ENCODE data around the gene HAGHL.

HAGHL gene

DNA sequence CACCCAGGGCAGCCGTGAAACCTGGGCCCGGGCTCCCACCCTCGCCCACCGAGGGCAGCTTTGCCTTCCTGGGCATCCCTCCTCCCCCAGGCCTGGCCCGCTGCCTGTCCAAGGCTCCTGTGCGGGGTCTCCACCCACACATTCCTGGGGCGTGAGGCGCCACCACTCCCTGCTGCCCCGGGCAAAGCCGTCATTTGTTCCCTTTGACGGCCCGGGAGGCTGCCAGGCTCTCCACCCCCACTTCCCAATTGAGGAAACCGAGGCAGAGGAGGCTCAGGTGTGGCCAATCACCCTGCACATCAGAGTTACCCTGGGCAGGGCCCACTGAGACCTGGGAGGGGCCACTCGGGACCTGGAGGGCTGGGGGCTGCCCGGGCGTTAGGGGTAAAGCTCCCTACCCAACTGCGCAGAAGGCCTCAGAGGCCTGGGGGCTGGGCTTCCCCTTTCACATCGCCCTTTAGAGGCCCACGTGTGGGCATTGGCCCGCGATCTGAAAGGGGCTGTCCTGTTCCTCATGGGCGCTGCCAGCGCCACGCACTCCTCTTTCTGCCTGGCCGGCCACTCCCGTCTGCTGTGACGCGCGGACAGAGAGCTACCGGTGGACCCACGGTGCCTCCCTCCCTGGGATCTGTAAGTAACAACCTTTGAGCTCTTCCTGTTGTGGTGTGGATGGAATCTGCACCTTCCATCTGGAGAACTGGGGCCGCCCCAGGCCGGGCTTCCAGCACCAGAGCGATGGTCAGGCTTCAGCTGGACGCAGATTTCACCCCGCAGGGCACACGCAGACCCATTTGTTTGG is 33.8 kb downstream of the HAGHL start, which contains the start of gene MSLN:
Gene MSLN (plus strand): TSS at position 190 of the 799 bp plus-strand sequence. CDS start 1,947 bp downstream, outside the sequence.
- Histone ChIP-seq H3K4me1 (ENCODE audit: control insufficient read depth, insufficient read depth, low read length) (peaks cover 6% of the 10 kb centered on the region), H3K4me2 (ENCODE audit: low read length) (no peak within 1 kb of the TSS), H3K27me3 (ENCODE audit: control insufficient read depth, insufficient read depth, low read length) (peaks cover 3% of the 10 kb centered on the region), H3K36me3 (ENCODE audit: insufficient read depth, low read length) (no peaks in the 10 kb centered on the region), H3K4me3 (ENCODE audit: low read length) (no peak within 1 kb of the TSS), H3K9ac (ENCODE audit: low read depth, low read length) (no peak within 1 kb of the TSS), H3K9me3 (replicated peaks; ENCODE audit: low read length) (no peaks in the 10 kb centered on the region)

DNA sequence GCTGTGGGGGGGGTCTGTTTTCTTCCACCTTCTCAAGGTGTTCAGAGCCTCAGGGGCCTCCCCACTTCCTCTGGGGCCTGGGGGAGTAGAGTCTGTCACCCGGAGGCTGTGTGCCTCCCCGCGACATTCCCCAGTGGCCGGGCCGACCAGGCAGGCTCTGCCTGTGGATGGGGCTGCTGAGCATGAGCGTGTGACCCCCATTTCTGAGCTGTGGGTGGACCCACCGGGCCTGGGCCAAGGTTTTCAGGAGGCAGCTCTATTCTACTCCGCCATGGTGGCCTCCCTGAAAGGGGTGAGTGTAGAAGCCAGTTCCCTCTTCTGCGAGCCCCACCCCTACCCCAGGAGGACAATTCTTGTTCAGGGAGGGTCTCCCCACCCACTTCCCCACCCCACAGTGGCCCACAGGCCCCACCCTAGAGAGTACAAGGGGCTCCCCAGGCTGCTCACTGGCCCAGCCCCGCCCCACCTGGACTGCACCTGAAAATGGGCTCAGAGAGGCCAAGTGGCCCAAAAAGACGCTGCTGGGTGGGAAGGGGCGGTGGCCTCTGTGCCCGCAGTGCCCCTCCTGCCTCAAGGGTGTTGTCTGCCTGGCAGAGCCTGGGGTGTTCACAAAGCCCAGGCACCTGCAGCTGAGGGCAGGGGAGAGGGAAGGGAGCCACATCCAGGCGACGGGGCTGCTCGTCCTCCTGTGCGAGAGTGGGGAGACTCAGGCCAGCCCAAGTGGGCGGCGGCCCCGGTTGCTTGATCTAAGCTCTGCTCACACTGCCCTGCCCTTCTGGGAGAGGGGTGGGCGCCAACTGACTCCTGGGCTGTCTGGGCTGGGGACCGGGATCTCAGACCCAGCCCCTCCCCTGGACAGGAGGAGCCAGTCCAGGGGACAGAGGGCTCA is 35.0 kb downstream of the HAGHL start:
- peaks cover 3% of the 10 kb centered on the region for H3K27me3 ChIP-seq (ENCODE audit: control insufficient read depth, insufficient read depth, low read length)
- no peak overlapping the region for H3K4me3 ChIP-seq (ENCODE audit: low read length)
- H3K9me3 ChIP-seq (replicated peaks; ENCODE audit: low read length) = no peaks in the 10 kb centered on the region
- peaks cover 6% of the 10 kb centered on the region for H3K4me1 ChIP-seq (ENCODE audit: control insufficient read depth, insufficient read depth, low read length)
- no peaks in the 10 kb centered on the region for H3K36me3 ChIP-seq (ENCODE audit: insufficient read depth, low read length)
- no peak overlapping the region for H3K4me2 ChIP-seq (ENCODE audit: low read length)
- H3K9ac ChIP-seq (ENCODE audit: low read depth, low read length) = no peak overlapping the region

DNA sequence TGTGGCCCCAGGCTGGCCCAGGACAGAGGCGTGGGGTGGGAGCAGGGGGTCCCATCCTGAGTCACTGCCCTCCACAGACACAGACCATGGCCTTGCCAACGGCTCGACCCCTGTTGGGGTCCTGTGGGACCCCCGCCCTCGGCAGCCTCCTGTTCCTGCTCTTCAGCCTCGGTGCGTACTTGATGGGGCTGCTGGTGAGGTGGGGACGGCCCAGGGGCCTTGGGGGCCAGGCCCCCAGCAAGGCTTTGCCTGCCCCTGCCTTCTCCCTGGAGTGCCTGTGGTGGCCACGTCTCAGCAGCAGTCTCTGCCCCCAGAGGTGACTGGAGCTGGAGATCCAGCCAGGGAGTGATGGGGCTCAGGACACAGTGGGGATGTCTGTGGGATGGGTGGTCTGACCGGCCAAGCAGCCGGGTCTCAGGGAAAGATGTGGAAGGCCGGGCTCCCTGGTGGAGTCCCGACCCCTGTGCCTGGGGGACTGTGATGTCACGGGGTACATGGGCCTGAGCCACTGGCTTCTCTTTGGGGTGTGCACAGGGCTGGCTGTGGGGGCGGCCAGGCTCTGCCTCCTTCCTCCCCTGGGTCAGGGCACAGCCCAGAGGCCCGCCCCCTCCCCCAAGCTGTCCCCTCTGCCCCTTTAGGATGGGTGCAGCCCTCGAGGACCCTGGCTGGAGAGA is 35.8 kb downstream of the HAGHL start:
- Histone ChIP-seq H3K27me3 (ENCODE audit: control insufficient read depth, insufficient read depth, low read length) (peaks cover 3% of the 10 kb centered on the region), H3K4me2 (ENCODE audit: low read length) (no peak overlapping the region), H3K9ac (ENCODE audit: low read depth, low read length) (no peak overlapping the region)

DNA sequence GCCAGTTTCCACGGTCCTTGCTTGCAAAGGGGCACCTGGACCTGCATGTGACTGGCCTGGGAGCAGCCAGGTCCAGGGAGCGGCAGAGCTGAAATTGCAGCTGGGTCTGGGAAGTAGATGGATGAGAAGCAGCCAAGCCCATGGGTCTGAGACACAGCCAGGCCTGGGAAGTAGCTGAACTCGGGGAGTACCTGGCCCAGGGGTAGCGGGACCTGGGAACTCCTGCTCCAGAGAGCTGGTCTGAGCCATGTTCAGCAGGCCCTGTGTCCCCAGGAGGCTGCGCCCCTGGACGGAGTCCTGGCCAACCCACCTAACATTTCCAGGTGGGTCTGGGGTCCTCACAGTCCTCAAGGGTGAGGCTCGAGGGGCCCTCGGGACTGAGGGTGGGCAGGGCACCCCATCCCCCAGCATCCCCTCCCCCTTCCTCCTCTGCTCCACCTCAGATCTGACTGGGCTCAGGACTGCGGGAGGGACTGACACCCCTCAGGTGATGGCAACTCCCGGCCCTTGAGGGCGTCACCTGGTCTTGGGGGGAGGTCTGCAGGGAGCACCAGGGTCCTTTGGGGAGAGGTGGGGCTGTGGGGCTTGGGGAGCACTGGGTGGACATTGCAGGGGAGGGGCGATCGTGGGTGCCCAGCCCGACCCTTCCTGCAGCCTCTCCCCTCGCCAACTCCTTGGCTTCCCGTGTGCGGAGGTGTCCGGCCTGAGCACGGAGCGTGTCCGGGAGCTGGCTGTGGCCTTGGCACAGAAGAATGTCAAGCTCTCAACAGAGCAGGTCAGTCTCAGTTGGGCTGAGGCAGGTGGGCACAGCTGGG is 36.7 kb downstream of the HAGHL start:
- Histone ChIP-seq H3K4me2 (ENCODE audit: low read length) (no peak overlapping the region), H3K9ac (ENCODE audit: low read depth, low read length) (no peak overlapping the region), H3K4me3 (ENCODE audit: low read length) (no peak overlapping the region), H3K36me3 (ENCODE audit: insufficient read depth, low read length) (no peaks in the 10 kb centered on the region), H3K9me3 (replicated peaks; ENCODE audit: low read length) (no peaks in the 10 kb centered on the region), H3K27me3 (ENCODE audit: control insufficient read depth, insufficient read depth, low read length) (peaks cover 3% of the 10 kb centered on the region), H3K4me1 (ENCODE audit: control insufficient read depth, insufficient read depth, low read length) (peaks cover 6% of the 10 kb centered on the region)

More for the DNA sequence above, 35.8 kb downstream of the HAGHL start:
- Histone ChIP-seq H3K4me3 (ENCODE audit: low read length) (no peak overlapping the region), H3K4me1 (ENCODE audit: control insufficient read depth, insufficient read depth, low read length) (peaks cover 6% of the 10 kb centered on the region), H3K9me3 (replicated peaks; ENCODE audit: low read length) (no peaks in the 10 kb centered on the region), H3K36me3 (ENCODE audit: insufficient read depth, low read length) (no peaks in the 10 kb centered on the region)

DNA sequence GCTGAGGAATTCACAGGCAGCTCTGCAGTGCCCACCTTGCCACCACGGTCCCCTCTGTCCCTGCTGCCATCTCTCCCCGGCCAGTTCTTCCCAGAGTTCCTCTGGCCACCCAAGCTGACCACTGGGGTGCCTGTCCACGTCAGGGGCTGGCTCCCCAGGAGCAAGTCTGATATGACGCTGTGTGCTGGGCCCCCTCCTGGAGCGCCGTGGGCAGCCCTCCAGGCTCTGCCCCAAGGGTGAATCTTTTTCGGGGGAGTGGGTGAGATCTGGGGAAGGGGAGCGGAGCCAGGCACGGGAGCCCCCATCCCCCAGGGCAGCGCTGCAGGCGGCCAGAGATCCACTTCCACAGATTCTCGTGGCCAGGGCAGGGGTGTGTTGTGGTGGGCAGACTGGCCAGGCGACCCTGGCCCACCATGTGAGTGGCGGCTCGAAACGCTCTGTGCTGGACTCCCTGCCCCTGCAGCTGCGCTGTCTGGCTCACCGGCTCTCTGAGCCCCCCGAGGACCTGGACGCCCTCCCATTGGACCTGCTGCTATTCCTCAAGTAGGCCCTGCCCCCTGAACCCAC is 37.4 kb downstream of the HAGHL start:
- H3K9me3 ChIP-seq (replicated peaks; ENCODE audit: low read length) = no peaks in the 10 kb centered on the region
- H3K4me2 ChIP-seq (ENCODE audit: low read length) = no peak overlapping the region
- peaks cover 6% of the 10 kb centered on the region for H3K4me1 ChIP-seq (ENCODE audit: control insufficient read depth, insufficient read depth, low read length)
- H3K36me3 ChIP-seq (ENCODE audit: insufficient read depth, low read length) = no peaks in the 10 kb centered on the region
- H3K4me3 ChIP-seq (ENCODE audit: low read length) = no peak overlapping the region
- peaks cover 3% of the 10 kb centered on the region for H3K27me3 ChIP-seq (ENCODE audit: control insufficient read depth, insufficient read depth, low read length)
- H3K9ac ChIP-seq (ENCODE audit: low read depth, low read length) = no peak overlapping the region

DNA sequence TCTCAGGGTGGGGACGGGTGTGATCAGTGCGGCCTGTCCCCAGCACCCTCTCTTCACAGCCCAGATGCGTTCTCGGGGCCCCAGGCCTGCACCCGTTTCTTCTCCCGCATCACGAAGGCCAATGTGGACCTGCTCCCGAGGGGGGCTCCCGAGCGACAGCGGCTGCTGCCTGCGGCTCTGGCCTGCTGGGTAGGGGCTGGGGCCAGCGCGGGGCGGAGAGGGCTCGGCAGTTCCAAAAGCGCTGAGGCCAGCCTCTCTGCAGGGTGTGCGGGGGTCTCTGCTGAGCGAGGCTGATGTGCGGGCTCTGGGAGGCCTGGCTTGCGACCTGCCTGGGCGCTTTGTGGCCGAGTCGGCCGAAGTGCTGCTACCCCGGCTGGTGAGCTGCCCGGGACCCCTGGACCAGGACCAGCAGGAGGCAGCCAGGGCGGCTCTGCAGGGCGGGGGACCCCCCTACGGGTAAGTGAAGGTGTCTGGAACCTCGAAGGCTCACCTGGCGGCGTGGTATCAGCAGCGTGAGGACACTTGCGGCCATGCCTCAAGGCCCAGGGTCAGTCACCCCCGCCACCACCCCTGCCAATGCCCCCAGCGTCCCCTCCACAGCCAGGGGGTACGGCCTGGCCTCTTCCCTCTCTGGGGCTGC is 38.1 kb downstream of the HAGHL start:
- Histone ChIP-seq H3K9ac (ENCODE audit: low read depth, low read length) (no peak overlapping the region), H3K36me3 (ENCODE audit: insufficient read depth, low read length) (no peaks in the 10 kb centered on the region), H3K4me2 (ENCODE audit: low read length) (no peak overlapping the region), H3K27me3 (ENCODE audit: control insufficient read depth, insufficient read depth, low read length) (peaks cover 3% of the 10 kb centered on the region), H3K4me1 (ENCODE audit: control insufficient read depth, insufficient read depth, low read length) (peaks cover 6% of the 10 kb centered on the region), H3K4me3 (ENCODE audit: low read length) (no peak overlapping the region), H3K9me3 (replicated peaks; ENCODE audit: low read length) (no peaks in the 10 kb centered on the region)

DNA sequence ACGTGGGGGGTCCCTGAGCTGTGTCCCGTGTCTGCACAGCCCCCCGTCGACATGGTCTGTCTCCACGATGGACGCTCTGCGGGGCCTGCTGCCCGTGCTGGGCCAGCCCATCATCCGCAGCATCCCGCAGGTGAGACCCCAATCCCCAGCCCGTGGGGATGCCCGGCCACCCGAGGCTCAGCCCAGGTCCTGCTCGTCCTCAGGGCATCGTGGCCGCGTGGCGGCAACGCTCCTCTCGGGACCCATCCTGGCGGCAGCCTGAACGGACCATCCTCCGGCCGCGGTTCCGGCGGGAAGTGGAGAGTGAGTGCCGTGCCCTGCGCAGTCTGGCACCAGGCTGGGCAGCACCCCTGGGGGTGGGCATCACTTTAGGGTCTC is 38.6 kb downstream of the HAGHL start:
- Histone ChIP-seq H3K4me1 (ENCODE audit: control insufficient read depth, insufficient read depth, low read length) (peaks cover 5% of the 10 kb centered on the region), H3K9ac (ENCODE audit: low read depth, low read length) (no peak overlapping the region), H3K36me3 (ENCODE audit: insufficient read depth, low read length) (no peaks in the 10 kb centered on the region), H3K9me3 (replicated peaks; ENCODE audit: low read length) (no peaks in the 10 kb centered on the region), H3K4me2 (ENCODE audit: low read length) (no peak overlapping the region), H3K4me3 (ENCODE audit: low read length) (no peak overlapping the region), H3K27me3 (ENCODE audit: control insufficient read depth, insufficient read depth, low read length) (peaks cover 3% of the 10 kb centered on the region)

DNA sequence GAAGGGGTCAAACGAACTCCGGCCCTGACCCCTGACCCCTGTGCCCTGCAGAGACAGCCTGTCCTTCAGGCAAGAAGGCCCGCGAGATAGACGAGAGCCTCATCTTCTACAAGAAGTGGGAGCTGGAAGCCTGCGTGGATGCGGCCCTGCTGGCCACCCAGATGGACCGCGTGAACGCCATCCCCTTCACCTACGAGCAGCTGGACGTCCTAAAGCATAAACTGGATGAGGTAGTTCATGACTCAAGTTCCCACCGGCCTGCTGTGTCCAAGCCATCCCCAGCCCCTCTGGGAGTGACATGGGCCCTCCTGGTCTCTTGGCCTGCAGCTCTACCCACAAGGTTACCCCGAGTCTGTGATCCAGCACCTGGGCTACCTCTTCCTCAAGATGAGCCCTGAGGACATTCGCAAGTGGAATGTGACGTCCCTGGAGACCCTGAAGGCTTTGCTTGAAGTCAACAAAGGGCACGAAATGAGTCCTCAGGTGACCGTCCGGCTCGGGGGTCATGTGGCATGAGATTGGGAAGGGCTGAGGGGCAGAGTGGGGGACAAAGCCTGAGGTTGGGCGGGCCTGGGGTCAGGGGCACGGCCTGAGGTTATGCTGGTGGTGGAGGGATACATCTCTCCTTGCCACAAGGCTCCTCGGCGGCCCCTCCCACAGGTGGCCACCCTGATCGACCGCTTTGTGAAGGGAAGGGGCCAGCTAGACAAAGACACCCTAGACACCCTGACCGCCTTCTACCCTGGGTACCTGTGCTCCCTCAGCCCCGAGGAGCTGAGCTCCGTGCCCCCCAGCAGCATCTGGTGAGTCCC is 39.3 kb downstream of the HAGHL start:
- H3K9me3 ChIP-seq (replicated peaks; ENCODE audit: low read length) = no peaks in the 10 kb centered on the region
- no peaks in the 10 kb centered on the region for H3K36me3 ChIP-seq (ENCODE audit: insufficient read depth, low read length)
- no peak overlapping the region for H3K4me3 ChIP-seq (ENCODE audit: low read length)
- H3K9ac ChIP-seq (ENCODE audit: low read depth, low read length) = no peak overlapping the region
- H3K27me3 ChIP-seq (ENCODE audit: control insufficient read depth, insufficient read depth, low read length) = no peaks in the 10 kb centered on the region
- no peak overlapping the region for H3K4me2 ChIP-seq (ENCODE audit: low read length)
- no peaks in the 10 kb centered on the region for H3K4me1 ChIP-seq (ENCODE audit: control insufficient read depth, insufficient read depth, low read length)

DNA sequence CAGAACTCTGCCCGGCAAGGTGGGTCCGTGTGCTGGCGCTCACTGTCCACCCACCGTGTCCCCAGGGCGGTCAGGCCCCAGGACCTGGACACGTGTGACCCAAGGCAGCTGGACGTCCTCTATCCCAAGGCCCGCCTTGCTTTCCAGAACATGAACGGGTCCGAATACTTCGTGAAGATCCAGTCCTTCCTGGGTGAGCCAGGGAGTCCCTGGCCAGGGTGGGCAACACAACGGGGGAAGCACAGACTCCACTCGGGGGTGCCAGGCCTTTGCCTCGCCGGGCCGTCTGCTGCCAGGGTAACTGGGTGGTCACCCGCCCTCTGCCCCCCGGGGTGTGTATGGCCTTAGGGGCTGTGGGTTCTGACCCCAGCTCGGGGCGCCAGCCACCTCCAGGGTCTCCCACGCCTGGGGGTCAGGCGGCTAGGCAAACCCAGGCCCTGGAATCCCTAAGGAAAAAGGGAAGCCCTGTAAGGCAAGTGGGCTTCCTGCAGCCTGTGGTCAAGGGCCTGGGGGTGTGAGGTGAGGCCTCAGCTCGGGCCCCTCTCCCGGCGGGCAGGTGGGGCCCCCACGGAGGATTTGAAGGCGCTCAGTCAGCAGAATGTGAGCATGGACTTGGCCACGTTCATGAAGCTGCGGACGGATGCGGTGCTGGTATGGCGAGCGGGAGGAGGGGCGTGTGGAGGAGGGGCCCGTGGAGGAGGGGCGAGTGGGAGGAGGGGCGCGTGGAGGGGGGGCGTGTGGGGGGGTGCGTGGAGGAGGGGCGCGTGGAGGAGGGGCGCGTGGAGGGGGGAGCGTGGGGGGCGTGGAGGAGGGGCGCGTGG is 40.1 kb downstream of the HAGHL start:
- Histone ChIP-seq H3K4me1 (ENCODE audit: control insufficient read depth, insufficient read depth, low read length) (no peaks in the 10 kb centered on the region), H3K9ac (ENCODE audit: low read depth, low read length) (no peak overlapping the region), H3K4me3 (ENCODE audit: low read length) (no peak overlapping the region), H3K27me3 (ENCODE audit: control insufficient read depth, insufficient read depth, low read length) (no peaks in the 10 kb centered on the region), H3K4me2 (ENCODE audit: low read length) (no peak overlapping the region), H3K36me3 (ENCODE audit: insufficient read depth, low read length) (no peaks in the 10 kb centered on the region), H3K9me3 (replicated peaks; ENCODE audit: low read length) (no peaks in the 10 kb centered on the region)
